ENCODE data around the gene TBX2. TPM values are rescaled to one million over a fixed set of nuclear protein-coding genes. Genes with fewer than 3 reads are reported as not detected.

The TBX2 gene
- total and polyA plus RNA-seq, 2 of the 13 experiments (the other 11 are each of a cell fraction or from before 2014, with no cell fraction given), result 2.8 to 15.3 TPM

DNA sequence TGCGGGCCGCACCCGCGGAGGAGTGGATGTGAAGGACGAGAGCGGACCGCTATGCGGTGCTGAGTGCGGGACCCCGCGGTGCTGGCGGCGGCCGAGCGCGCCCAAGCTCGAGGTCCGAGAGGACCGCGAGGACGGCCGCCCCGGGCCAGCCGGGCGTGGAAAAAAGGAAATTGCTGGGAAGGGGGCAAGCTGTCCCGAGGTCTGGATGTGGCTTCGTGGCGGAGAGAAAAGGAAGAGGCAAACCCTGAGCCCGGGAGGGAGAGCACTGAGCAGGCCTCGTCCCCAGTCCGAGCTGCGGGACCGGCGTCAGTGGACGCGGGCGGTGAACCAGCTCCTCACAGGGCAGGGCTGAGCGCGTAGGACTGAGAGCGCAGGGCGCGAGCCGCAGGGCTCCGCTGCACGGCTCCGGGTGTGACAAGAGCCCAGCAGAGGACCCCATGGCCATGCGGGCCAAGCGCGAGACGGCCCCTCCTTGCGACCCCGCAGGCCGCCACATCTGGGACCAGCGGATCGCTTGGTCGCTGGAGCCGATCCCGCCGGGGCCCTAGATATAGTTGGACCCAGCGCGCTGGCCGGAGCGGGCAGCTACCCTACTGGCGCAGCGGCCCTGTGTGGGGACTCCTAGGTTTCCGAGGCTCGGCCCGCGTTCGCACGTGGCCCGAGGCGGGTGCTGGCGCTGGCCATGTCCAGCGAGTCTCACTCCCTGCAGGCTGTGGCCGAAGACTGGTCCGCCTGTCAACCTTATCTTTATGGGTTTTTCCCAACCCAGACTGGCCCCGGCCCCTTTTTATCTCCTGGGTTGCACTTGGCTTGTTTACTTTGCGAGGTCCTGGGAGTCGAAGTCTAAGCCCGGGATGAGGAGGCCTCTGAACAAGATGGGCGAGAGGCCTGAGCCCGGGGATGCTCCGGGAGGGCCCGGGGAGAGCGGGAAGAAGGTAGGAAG is 55.0 kb downstream of the TBX2 start (continued):
- TF ChIP-seq ZSCAN25 (CRISPR knock-in tag; IDR thresholded peaks at IDR 0.05) (no peak; the same call in 1 of the 2 replicates), ZNF235 (CRISPR knock-in tag; IDR thresholded peaks at IDR 0.05; ENCODE audit: borderline replicate concordance) (no peak), ZNF724P (CRISPR knock-in tag; IDR thresholded peaks at IDR 0.05; ENCODE audit: borderline replicate concordance) (no peak), MEIS2 (CRISPR knock-in tag; IDR thresholded peaks at IDR 0.05) (peak; percentile 94), ZFYVE20 (CRISPR knock-in tag; IDR thresholded peaks at IDR 0.05; ENCODE audit: borderline replicate concordance, low read depth) (no peak), ZMAT3 (CRISPR knock-in tag; conservative IDR thresholded peaks at IDR 0.05) (no peak), ZFP1 (CRISPR knock-in tag; IDR thresholded peaks at IDR 0.05) (no peak), MED1 (CRISPR knock-in tag; IDR thresholded peaks at IDR 0.05) (no peak), JARID2 (CRISPR knock-in tag; IDR thresholded peaks at IDR 0.05; ENCODE audit: insufficient replicate concordance) (no peak), REL (CRISPR knock-in tag; conservative IDR thresholded peaks at IDR 0.05) (no peak), BRCA1 (CRISPR knock-in tag; IDR thresholded peaks at IDR 0.05) (no peak), ZC3H4 (CRISPR knock-in tag; IDR thresholded peaks at IDR 0.05; ENCODE audit: borderline replicate concordance) (no peak), ZNF891 (CRISPR knock-in tag; IDR thresholded peaks at IDR 0.05) (peak; percentile 53; the same call in 1 of the 2 replicates), FOSL1 (CRISPR knock-in tag; IDR thresholded peaks at IDR 0.05; ENCODE audit: borderline replicate concordance) (no peak), ZNF766 (CRISPR knock-in tag; IDR thresholded peaks at IDR 0.05; ENCODE audit: borderline replicate concordance) (0 out of 2 replicates have a peak, but pooled peaks have one; percentile 62), RAD51 (IDR thresholded peaks at IDR 0.05; ENCODE audit: borderline replicate concordance) (no peak), AGO2 (optimal IDR thresholded peaks at IDR 0.05; ENCODE audit: low read depth, low read length) (peak; percentile 77), MYNN (CRISPR knock-in tag; IDR thresholded peaks at IDR 0.05; ENCODE audit: low read depth) (no peak), SYNCRIP (IDR thresholded peaks at IDR 0.05; ENCODE audit: insufficient read depth, low read depth, low read length) (no peak), ZNF337 (CRISPR knock-in tag; IDR thresholded peaks at IDR 0.05; ENCODE audit: borderline replicate concordance, low read depth) (no peak), ZNF615 (CRISPR knock-in tag; IDR thresholded peaks at IDR 0.05; ENCODE audit: borderline replicate concordance) (no peak)
- TF ChIP-seq, protein P1, sequence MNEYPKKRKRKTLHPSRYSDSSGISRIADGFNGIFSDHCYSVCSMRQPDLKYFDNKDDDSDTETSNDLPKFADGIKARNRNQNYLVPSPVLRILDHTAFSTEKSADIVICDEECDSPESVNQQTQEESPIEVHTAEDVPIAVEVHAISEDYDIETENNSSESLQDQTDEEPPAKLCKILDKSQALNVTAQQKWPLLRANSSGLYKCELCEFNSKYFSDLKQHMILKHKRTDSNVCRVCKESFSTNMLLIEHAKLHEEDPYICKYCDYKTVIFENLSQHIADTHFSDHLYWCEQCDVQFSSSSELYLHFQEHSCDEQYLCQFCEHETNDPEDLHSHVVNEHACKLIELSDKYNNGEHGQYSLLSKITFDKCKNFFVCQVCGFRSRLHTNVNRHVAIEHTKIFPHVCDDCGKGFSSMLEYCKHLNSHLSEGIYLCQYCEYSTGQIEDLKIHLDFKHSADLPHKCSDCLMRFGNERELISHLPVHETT (CRISPR knock-in tag; conservative IDR thresholded peaks at IDR 0.05), result no peak
- TF ChIP-seq, protein P2, sequence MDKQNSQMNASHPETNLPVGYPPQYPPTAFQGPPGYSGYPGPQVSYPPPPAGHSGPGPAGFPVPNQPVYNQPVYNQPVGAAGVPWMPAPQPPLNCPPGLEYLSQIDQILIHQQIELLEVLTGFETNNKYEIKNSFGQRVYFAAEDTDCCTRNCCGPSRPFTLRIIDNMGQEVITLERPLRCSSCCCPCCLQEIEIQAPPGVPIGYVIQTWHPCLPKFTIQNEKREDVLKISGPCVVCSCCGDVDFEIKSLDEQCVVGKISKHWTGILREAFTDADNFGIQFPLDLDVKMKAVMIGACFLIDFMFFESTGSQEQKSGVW (CRISPR knock-in tag; IDR thresholded peaks at IDR 0.05; ENCODE audit: borderline replicate concordance), result no peak
- TF ChIP-seq, protein P3, sequence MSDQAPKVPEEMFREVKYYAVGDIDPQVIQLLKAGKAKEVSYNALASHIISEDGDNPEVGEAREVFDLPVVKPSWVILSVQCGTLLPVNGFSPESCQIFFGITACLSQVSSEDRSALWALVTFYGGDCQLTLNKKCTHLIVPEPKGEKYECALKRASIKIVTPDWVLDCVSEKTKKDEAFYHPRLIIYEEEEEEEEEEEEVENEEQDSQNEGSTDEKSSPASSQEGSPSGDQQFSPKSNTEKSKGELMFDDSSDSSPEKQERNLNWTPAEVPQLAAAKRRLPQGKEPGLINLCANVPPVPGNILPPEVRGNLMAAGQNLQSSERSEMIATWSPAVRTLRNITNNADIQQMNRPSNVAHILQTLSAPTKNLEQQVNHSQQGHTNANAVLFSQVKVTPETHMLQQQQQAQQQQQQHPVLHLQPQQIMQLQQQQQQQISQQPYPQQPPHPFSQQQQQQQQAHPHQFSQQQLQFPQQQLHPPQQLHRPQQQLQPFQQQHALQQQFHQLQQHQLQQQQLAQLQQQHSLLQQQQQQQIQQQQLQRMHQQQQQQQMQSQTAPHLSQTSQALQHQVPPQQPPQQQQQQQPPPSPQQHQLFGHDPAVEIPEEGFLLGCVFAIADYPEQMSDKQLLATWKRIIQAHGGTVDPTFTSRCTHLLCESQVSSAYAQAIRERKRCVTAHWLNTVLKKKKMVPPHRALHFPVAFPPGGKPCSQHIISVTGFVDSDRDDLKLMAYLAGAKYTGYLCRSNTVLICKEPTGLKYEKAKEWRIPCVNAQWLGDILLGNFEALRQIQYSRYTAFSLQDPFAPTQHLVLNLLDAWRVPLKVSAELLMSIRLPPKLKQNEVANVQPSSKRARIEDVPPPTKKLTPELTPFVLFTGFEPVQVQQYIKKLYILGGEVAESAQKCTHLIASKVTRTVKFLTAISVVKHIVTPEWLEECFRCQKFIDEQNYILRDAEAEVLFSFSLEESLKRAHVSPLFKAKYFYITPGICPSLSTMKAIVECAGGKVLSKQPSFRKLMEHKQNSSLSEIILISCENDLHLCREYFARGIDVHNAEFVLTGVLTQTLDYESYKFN (CRISPR knock-in tag; conservative IDR thresholded peaks at IDR 0.05), result peak; percentile 95
